Pancreas (tissue), 10 donors: Measurements from ENCODE around the gene KCNJ11. TPM values are rescaled to one million over a fixed set of nuclear protein-coding genes. Genes with fewer than 3 reads are reported as not detected.

Source experiments
- ATAC-seq, 4 donors: fragments of 200-7000 bp; cut with Tn5 transposase; one replicate each; pipeline versions ENCODE4 v1.8.0 to v1.9.1; 2020; ENCODE audit warnings: mild to moderate bottlenecking in 4 of 4, moderate library complexity in 4 of 4
- DNase-seq, 6 donors: peaks; one replicate each; pipeline ENCODE4 v3.0.0-alpha.2; 2020
- FAIRE-seq: peaks from 2 replicates; lab custom pipeline; 2012; peaks lifted over from hg19 to GRCh38; lab: Jason Lieb, UNC
- H3K27ac ChIP-seq, 4 donors: fragments of 200-600 bp; sonication (generic); 1 replicate in 3 of 4; 2 replicates in 1 of 4; pipeline versions ENCODE4 v1.5.0 to v1.8.0; 2020
- H3K27me3 ChIP-seq, 4 donors: fragments of 200-600 bp; one replicate each; pipeline ENCODE4 v1.8.0; 2021
- H3K36me3 ChIP-seq, 3 donors: fragments of 200-600 bp; sonication (generic) in 1 of 3; one replicate each; pipeline versions ENCODE4 v1.5.0 to v1.8.0; 2020 to 2021
- H3K4me1 ChIP-seq, 3 donors: fragments of 200-600 bp; one replicate each; pipeline ENCODE4 v1.8.0; 2021
- H3K4me3 ChIP-seq, 4 donors: fragments of 200-600 bp; sonication (generic) in 2 of 4; one replicate each; pipeline versions ENCODE4 v1.5.0 to v1.8.0; 2020 to 2021
- H3K9me3 ChIP-seq, 4 donors: fragments of 200-600 bp; one replicate each; pipeline ENCODE4 v1.8.0; 2021
- CTCF ChIP-seq, 4 donors: fragments of 200-600 bp; sonication (generic) in 3 of 4; IDR thresholded peaks; one replicate each; pipeline versions ENCODE4 v1.5.0 to v1.8.0; 2021; ENCODE audit warnings: antibody characterized with exemption in 4 of 4
- WGBS, 2 donors: extraction: QIAGEN DNeasy Blood & Tissue Kit; methylation state at CpG; one replicate each; pipeline ENCODE4 v1.1.7; 2013; 5-methylcytosine and 5-hydroxymethylcytosine counted together
- intact Hi-C, 3 donors: fragments of 100-400 bp; cut with DNase I; formaldehyde crosslinking; loops; one replicate each; pipeline versions ENCODE4 v1.11.1 to v1.14.2; 2022
- polyA plus RNA-seq, 2 donors: library from polyadenylated mRNA; stranded (reverse); fragments of 200-250 nt; gene quantifications; one replicate each; pipeline ENCODE4 v1.2.3, GENCODE V29; 2013
- total RNA-seq, 6 donors: library from RNA; stranded (reverse); fragmentation: NEBNext Ultra II Directional in 4 of 6; extraction: Animal tissue kit (Norgen Biotek cat#: 25700) in 4 of 6; gene quantifications; one replicate each; pipeline versions ENCODE4 v1.2.1 to v1.2.4, GENCODE V29; 2021 to 2023
- donor health status: healthy with polysubstance abuse.
- donor health status: DM: no; HTN: no; CAD: no; lungs with moderate emphysema.
- donor health status: DM: no; HTN: no; CAD: no.
- donor health status: control.
- donor health status: control.
- donor health status: Bipolar disorder and iron deficiency.
- donor health status: DM: yes; HTN: yes; CAD: no.
- donor health status: DM: no; HTN: no; CAD: no.
- donor health status: DM: no; HTN: no; CAD: no.
- donor health status: DM: yes; HTN: yes; CAD: no.

KCNJ11 gene
- total and polyA plus RNA-seq, 8 donors: 5.0 to 17.7 (median 11.1) TPM

DNA sequence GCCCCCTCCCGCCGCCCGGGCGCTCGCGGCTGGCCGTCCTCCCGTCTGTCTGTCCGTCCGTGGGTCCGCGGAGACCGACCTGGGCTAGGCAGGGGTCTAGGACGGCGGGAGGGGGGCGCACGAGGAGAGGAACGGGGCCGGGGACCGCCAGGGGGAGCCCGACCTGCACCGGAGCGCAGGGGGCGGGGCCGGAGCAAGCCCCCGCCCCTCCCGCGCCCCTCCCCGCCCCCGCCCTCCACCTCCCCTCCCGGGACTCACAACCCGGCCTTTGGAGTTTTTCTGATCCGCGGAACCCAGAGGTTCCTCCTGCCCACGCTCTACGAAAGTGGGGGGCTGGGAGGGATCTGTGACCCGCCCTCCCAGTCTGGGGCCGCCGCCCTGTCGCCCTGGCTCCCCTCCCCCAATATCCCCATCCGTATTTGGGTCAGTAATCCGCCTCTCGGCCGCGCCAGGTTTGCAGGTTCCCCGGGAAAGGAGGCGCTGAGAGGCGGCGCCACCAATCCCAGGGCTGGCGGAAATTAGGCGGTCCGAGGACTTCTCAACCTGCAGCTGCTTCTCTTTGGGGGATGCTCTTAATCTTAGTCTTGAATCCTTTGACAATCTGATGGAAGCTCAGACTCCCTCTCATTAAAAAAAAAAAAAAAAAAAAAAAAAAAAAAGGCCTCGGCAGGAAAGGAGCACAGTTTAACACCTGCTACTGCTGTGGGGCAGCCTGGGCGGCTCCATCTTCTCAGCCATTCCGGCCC, 925 bp upstream of the KCNJ11 start:
- ATAC-seq: peak; percentile 77 to 89 (median 84)
- H3K27ac ChIP-seq: peak overlapping the region; percentile 52 to 79 (median 70)

GRCh38 chr11:17387811-17388210, 648 bp downstream of the KCNJ11 start:
- no peaks in the 10 kb centered on the region for H3K27me3 ChIP-seq
- peaks cover 0 to 6% (median 4%) of the 10 kb centered on the region in 3 donors for H3K4me1 ChIP-seq
- intact Hi-C loops: loop anchor here in 1 of 3 donors (2.0 kb wide), 1 partner anchor 115 kb away; no protein-coding TSS in a partner anchor
- H3K4me3 ChIP-seq: peak overlapping the region in 1 of 4 donors; percentile 55
- FAIRE-seq: no peak
- H3K36me3 ChIP-seq: no peaks in the 10 kb centered on the region
- no peaks in the 10 kb centered on the region for H3K9me3 ChIP-seq
- DNase-seq: peak in 1 of 6 donors; percentile 16
- no peak for TF ChIP-seq CTCF (IDR thresholded peaks at IDR 0.05)
- no peak overlapping the region for H3K27ac ChIP-seq
- ATAC-seq: no peak
- 91 to 93% methylated on average over 20 of the region's 20 CpGs for WGBS, 2 donors

More for the DNA sequence above, 925 bp upstream of the KCNJ11 start:
- peaks cover 0 to 6% (median 4%) of the 10 kb centered on the region in 3 donors for H3K4me1 ChIP-seq
- WGBS, 2 donors: 1 to 2% methylated on average over 23 to 50 of the region's 55 CpGs
- H3K9me3 ChIP-seq: no peaks in the 10 kb centered on the region
- intact Hi-C loops: no loop called here
- no peak for FAIRE-seq
- H3K36me3 ChIP-seq: no peaks in the 10 kb centered on the region
- peak; percentile 81 to 94 (median 88) for DNase-seq
- H3K27me3 ChIP-seq: no peaks in the 10 kb centered on the region
- TF ChIP-seq CTCF (IDR thresholded peaks at IDR 0.05): peak; percentile 67 to 86 (median 76)
- H3K4me3 ChIP-seq: peak overlapping the region; percentile 31 to 59 (median 45)

DNA sequence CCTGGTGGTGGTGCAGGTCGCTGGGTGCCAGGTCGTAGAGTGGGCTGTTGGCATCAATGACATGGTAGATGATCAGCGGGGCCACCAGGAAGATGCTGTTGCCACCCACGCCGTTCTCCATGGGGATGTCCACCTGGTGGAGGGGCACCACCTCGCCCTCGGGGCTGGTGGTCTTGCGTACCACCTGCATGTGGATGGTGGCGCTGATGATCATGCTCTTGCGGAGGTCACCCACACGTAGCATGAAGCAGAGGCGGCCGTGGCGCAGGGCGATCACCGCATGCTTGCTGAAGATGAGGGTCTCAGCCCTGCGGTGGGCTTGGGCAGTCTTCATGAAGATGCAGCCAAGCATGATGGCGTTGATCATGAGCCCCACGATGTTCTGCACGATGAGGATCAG, 1.2 kb downstream of the KCNJ11 start:
- no peak for DNase-seq
- TF ChIP-seq CTCF (IDR thresholded peaks at IDR 0.05): no peak
- WGBS, 2 donors: 95 to 98% methylated on average over 20 of the region's 20 CpGs
- FAIRE-seq: no peak
- intact Hi-C loops: loop anchor here in 1 of 3 donors (2.0 kb wide), 1 partner anchor 116 kb away; no protein-coding TSS in a partner anchor
- no peak for ATAC-seq
- H3K27ac ChIP-seq: no peak overlapping the region
- H3K4me3 ChIP-seq: no peak overlapping the region
- no peaks in the 10 kb centered on the region for H3K27me3 ChIP-seq
- no peaks in the 10 kb centered on the region for H3K36me3 ChIP-seq
- H3K9me3 ChIP-seq: no peaks in the 10 kb centered on the region
- H3K4me1 ChIP-seq: peaks cover 0 to 6% (median 4%) of the 10 kb centered on the region in 3 donors

DNA sequence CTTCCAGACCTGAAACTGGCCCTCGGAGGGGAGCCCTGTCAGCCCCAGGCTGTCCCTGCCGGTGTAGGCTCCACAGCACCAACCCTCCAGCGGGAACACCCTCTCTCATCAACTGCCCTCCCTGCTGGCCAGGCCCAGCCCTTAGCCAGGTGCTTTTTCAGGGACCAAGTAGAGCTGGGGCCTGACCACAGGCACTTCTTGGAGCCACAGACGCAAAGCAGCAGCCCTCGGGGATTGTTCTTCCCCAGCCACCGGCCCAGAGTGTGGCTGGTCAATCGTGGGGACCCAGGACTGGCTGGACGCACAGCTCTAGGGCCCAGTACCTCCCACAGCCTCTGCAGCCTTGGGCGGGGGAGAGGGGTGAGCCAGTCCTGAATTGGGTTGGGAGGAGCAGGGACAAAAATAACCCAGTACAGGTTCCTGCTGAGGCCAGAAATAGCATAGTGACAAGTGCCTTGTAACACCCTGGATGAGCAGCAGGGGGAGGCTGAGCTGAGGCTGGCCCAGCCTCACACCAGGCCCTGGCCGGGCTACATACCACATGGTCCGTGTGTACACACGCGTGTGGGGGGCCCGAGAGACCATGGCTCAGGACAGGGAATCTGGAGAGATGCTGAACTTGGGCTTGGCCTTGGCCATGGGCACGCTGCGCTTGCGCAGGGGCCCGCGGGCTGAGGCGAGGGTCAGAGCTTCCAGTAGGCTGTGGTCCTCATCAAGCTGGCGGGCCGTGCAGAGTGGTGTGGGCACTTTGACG, 2.0 kb downstream of the KCNJ11 start:
- intact Hi-C loops: loop anchor here in 1 of 3 donors (2.0 kb wide), 1 partner anchor 116 kb away; no protein-coding TSS in a partner anchor
- Histone ChIP-seq H3K4me3 (peak overlapping the region in 3 of 4 donors; percentile 7 to 28 (median 24)), H3K9me3 (no peaks in the 10 kb centered on the region), H3K36me3 (no peaks in the 10 kb centered on the region), H3K4me1 (peaks cover 0 to 6% (median 4%) of the 10 kb centered on the region in 3 donors), H3K27me3 (no peaks in the 10 kb centered on the region), H3K27ac (peak overlapping the region in 2 of 4 donors; percentile 22 to 33)
- DNase-seq (peak in 5 of 6 donors; percentile 62 to 88 (median 79)), FAIRE-seq (no peak), ATAC-seq (peak; percentile 56 to 76 (median 70))
- 54 to 55% methylated on average over 23 of the region's 23 CpGs for WGBS, 2 donors
- TF ChIP-seq CTCF (IDR thresholded peaks at IDR 0.05): peak; percentile 42 to 67 (median 55)
